Epithelial cell of proximal tubule (primary cell): ENCODE results near the gene PROSER2. TPM values are rescaled to one million over a fixed set of nuclear protein-coding genes. Genes with fewer than 3 reads are reported as not detected.

Source experiments
- DNase-seq: peaks from one replicate; pipeline ENCODE4 v3.0.0-alpha.2; 2011; ENCODE audit warnings: low read depth
- H3K4me3 ChIP-seq: 2 replicates; pipeline ENCODE4 v1.5.1; 2011; ENCODE audit warnings: low read depth, mild to moderate bottlenecking, low read length
- CTCF ChIP-seq: conservative IDR thresholded peaks from 2 replicates; pipeline ENCODE4 v1.5.1; 2012; ENCODE audit warnings: low read depth, mild to moderate bottlenecking, low read length
- total RNA-seq: library from RNA; depleted of rRNA; stranded (reverse); fragments of >200 nt; gene quantifications from 2 replicates; pipeline ENCODE4 v1.2.3, GENCODE V29; 2015

Gene PROSER2
- total RNA-seq, 1 donor from 2014 or later, result 91.6 TPM

GRCh38 chr10:11804336-11804735, 18.8 kb upstream of the PROSER2 start:
- no peak for DNase-seq
- H3K4me3 ChIP-seq, result no peak overlapping the region
- TF ChIP-seq CTCF, result no peak

- H3K4me3 ChIP-seq, result no peak overlapping the region
- DNase-seq, result no peak
- TF ChIP-seq CTCF, result no peak
Measured at GRCh38 chr10:11805792-11806191, 17.4 kb upstream of the PROSER2 start.

- DNase-seq, result no peak
- H3K4me3 ChIP-seq, result no peak overlapping the region
- no peak for TF ChIP-seq CTCF
Measured at GRCh38 chr10:11806706-11807105, 16.4 kb upstream of the PROSER2 start.

GRCh38 chr10:11808808-11809207, 14.3 kb upstream of the PROSER2 start:
- TF ChIP-seq CTCF, result no peak
- DNase-seq, result no peak
- no peak overlapping the region for H3K4me3 ChIP-seq

- TF ChIP-seq CTCF, result no peak
- DNase-seq, result no peak
- H3K4me3 ChIP-seq, result no peak overlapping the region
Measured at GRCh38 chr10:11810313-11810766, 12.8 kb upstream of the PROSER2 start.

GRCh38 chr10:11810973-11811372, 12.2 kb upstream of the PROSER2 start:
- no peak overlapping the region for H3K4me3 ChIP-seq
- TF ChIP-seq CTCF, result no peak
- no peak for DNase-seq

- DNase-seq, result no peak
- no peak overlapping the region for H3K4me3 ChIP-seq
- TF ChIP-seq CTCF, result no peak
Measured at GRCh38 chr10:11813177-11813576, 10.0 kb upstream of the PROSER2 start.
